GM10266 (cell line): ENCODE data around the gene GRK5.
"Not testable (repeated sequence)": the region's sequence is repeated elsewhere in the genome, so short reads cannot be mapped to it uniquely, and the experiment has no call there.

Experiments used
- DNase-seq: peaks from one replicate; pipeline ENCODE4 v3.0.0; 2012; ENCODE audit errors: extremely low spot score
- TF ChIP-seq, protein P1 (sequence below): IDR thresholded peaks from 2 replicates; pipeline ENCODE4 v1.5.1; 2012; ENCODE audit warnings: mild to moderate bottlenecking, low read depth; ENCODE audit not compliant: control insufficient read depth, insufficient read depth; ENCODE audit errors: missing control alignments

GRK5 gene

DNA sequence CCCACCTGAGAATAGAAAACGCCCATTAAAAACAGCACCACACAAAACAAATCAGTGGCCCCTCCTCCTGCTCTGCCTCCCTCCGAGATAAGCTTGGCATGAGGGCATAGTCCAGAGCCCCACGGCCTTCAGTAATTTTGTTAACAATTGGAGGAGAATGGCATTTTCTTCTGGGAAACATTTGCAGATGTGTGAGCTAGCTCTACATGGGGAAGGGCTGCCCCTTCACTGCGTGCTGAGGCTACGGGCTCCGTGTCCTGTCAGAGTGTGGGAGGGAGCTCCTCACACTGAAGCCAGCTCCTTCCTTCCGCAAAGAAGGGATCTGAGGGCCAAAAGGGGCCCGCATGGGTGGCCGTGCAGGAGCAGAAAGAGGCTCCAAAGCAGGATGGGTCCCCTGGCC lies 15.2 kb downstream of the GRK5 start:
- TF ChIP-seq, protein P1, sequence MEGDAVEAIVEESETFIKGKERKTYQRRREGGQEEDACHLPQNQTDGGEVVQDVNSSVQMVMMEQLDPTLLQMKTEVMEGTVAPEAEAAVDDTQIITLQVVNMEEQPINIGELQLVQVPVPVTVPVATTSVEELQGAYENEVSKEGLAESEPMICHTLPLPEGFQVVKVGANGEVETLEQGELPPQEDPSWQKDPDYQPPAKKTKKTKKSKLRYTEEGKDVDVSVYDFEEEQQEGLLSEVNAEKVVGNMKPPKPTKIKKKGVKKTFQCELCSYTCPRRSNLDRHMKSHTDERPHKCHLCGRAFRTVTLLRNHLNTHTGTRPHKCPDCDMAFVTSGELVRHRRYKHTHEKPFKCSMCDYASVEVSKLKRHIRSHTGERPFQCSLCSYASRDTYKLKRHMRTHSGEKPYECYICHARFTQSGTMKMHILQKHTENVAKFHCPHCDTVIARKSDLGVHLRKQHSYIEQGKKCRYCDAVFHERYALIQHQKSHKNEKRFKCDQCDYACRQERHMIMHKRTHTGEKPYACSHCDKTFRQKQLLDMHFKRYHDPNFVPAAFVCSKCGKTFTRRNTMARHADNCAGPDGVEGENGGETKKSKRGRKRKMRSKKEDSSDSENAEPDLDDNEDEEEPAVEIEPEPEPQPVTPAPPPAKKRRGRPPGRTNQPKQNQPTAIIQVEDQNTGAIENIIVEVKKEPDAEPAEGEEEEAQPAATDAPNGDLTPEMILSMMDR, result no peak
- DNase-seq, result no peak

DNA sequence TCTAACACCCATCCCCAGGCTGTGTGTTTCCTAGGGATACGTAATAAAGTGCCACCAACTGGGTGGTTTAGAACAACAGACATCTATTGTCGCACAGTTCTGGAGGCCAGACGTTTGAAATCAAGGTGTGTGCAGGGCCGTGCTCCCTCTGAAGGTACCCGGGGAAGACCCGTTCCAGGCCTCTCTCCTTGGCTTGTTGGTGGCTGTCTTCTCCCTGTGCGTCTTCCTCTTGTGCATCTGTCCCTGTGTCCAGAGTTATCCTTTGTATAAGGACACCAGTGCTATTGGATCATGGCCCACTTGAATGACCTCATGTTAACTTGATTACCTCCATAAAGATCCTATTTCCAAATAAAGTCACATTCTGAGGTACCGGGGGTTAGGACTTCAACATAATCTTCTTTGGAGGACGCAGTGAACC lies 15.6 kb downstream of the GRK5 start:
- TF ChIP-seq, protein P1, result no peak
- no peak for DNase-seq

DNA sequence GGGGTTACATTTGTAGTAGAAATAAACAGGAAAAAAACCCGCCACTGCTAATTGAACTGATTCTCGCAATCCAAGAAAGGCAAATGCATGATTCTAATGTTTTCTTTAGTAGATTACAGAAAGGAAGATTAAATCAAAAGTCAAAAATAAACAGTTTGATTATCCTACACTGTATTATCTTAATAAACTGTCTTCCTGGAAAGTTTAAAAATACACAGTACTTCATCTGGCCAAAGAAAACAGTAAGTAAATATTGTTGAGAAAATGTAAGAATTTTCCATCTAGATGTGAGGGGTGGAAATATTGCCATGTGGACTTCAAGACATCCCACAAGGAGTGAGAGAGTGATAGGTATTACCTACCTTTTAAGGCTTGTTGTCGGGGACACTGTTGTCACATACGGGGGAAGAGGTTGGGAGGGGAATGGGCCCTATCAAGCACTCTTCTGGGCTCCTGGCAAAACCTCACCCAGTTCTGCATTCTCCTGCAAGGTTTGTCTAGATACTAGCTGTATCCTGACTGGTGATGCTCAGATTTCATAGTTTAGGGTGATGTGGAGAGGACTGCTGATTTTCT lies 17.8 kb downstream of the GRK5 start:
- DNase-seq, result no peak
- TF ChIP-seq, protein P1, result no peak

DNA sequence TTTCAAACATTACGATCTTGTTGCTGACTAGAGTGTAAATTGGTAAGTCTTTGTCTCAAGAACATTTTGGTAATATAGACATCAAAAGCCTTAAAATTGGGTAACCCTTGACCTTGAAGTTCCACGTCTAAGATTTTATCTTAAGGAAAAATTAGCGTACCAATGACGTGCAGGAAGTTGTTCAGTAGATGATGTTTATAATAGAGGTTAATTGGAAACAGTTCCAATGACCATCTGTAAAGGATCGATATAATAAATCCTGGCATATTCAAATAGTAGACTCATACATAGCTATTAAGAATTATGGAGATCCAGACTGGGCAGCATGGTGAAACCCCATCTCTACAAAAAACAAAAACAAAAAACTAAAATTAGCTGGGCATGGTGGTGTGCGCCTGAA lies 20.5 kb downstream of the GRK5 start:
- TF ChIP-seq, protein P1, result no peak
- DNase-seq, result no peak

DNA sequence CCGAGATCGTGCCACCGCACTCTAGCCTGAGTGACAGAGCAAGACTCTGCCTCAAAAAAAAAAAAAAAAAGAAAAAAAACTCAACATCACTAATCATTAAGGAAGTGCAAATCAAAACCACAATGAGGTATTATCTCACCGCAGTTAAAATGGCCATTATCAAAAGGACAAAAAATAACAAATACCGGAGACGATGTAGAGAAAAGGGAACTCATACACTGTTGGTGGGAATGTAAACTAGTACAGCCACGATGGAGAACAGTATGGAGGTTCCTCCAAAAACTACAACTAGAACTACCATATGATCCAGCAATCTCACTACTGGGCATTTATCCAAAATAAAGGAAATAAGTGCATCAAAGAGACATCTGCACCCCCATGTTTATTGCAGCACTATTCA lies 24.3 kb downstream of the GRK5 start:
- DNase-seq, result no peak
- TF ChIP-seq, protein P1, result no peak

DNA sequence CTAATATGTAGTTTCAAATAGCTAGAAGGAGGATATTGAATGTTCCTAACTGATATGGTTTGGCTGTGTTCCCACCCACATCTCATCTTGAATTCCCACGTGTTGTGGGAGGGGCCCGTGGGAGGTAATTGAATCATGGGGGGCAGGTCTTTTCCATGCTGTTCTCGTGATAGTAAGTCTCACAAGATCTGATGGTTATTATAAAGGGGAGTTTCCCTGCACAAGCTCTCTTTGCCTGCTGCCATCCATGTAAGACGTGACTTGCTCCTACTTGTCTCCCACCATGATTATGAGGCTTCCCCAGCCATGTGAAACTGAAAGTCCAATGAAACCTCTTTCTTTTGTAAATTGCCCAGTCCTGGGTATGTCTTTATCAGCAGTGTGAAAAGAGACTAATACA lies 25.1 kb downstream of the GRK5 start:
- DNase-seq, result not testable (repeated sequence)

DNA sequence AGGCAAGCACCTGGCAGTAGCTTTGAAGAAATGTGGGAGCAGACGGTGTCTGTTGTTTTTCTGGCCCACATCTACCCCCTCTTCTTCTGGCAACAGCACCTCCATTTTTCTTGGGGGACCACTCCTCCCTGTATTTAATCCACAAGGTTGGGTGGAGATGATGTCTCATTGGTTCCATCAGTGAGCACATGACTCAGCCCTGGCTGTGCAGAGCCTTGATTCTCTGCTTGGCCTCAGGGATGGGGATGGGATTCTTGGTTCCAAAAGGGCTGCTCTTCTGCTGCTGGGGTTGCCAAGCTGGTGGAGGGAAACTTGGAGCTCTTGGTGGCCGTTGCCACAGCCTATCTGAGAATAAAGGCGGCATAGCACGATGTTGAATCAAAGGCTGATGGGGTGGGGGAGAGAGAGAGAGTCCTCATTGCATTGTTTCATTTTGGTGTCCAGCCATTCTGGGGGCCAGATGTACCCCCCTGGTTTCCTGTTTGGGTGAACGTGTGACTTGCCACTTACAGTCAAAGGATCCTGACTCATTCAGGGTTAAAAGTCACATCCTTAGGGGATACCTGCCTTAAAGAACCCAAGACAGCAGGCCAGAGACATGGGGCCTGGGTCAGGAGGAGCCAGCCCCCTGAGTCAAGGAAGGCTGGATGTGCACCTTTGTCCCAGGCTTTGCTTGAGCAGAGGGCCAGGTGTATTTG lies 25.9 kb downstream of the GRK5 start:
- TF ChIP-seq, protein P1, result no peak
- DNase-seq, result no peak
